NCI-H1436 treated with DMSO at 0.1 percent for 48 hours (cell line): ENCODE results near the gene GALT.
A peak's percentile ranks its signal among the peaks of the same experiment; 100 is the strongest.

Experiments used
- DNase-seq: peaks from one replicate; lab custom pipeline; 2025; lab: John Stamatoyannopoulos, UW

GALT gene

GRCh38 chr9:34651876-34652601, 5.6 kb downstream of the GALT start, which contains the start of gene IL11RA:
Gene IL11RA, plus strand, starts transcription at chr9:34652185. Its CDS starts 3,033 bp downstream, at chr9:34655218.
- no peak for DNase-seq

- no peak for DNase-seq
These were observed 6.1 kb downstream of the GALT start for GRCh38 chr9:34652602-34653000.

DNA sequence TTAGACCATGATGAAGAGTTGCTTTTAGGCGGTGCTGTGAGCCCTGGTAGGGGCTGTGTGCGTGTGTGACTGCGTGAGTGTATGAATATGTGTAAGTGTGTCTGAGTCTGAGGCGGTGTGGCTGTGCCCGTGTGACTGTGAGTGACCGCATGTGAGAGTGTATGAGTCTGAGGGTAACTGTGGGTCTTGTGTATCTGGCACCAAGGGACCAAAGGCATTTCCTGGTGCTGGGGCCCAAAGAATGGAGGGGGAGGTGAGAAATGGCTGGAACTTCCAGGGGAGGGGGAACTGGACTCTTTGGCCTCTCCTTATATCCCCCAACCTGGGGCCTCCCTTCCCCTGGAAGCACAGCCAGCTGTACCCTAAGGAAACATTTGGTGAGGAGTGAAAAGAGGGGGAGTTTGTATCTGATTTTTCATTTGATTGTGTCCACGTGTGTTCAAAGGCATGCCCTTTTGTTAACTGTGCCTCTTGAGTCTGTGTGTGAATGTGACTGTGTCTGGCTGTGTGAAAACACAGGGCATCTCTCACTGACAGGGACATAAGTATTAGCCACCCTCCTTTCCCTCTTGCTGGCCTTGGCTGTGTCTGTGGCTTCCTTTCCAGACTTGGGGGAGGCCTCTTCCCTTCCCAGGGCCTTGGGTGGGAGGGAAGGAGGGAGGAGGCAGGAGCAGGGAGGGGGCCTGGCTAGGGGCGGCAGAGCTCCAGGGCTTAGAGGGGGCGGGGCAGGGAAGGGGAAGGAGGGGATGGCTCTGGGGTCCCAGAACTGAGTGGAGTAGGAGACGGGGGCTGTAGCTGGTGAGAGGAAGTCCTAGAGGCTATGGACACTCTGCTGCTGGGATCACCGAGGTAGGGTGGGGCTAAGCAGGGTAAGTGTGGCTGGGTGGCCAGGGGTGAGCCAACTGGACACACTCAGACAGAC, 6.9 kb downstream of the GALT start:
- no peak for DNase-seq

DNA sequence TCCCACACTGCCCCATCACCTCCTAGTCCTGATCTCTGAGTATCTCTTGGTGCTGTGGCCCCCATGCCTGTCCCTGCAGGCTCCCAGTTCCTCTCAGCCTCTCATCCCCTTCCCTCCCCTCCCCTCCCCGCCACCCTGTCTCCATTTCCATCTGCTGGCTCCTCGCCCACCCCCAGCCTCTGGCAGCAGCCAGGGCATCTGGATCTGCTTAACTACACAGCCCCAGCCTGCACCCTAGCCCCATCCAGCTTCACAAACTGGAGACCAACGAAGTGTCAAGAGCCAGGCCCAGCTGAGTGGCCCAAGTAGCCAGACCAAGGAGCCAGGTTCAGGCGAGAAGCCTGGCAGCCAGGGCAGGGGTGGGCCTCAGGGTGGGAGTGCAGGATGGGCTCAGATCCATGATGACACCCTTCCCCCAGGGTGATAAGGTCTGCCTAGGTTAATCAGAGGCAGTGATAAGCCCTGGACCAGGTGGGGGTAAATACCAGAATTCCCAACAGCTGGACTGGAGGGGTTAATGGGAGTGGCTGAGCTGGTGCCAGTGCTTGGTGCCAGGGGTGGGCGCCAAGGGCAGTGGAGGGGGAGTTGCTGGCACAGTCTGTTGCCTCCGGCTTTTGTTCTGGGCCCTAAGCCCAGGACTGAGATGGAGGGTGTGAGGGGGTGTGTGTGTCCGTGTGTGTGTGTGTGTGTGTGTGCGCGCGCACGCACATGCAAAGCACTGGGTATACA, 8.0 kb downstream of the GALT start:
- DNase-seq, result no peak

DNA sequence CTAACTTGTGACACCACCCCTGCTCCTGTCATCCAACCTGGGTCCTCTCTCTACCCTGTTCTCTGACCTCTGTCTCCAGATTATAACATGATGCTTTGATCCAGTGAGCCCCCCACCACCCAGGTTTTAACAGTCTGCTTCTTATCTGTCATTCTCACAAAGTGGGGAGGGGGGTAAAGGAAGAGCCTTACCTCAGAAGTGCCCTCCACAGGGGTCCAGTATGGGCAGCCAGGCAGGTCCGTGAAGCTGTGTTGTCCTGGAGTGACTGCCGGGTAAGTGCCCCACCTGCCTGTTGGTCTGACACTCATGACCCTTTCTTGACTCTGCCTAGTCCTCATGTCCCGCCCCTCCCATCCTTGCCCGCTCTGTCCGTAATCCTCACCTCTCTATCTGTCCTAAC, 8.9 kb downstream of the GALT start:
- DNase-seq, result no peak

DNA sequence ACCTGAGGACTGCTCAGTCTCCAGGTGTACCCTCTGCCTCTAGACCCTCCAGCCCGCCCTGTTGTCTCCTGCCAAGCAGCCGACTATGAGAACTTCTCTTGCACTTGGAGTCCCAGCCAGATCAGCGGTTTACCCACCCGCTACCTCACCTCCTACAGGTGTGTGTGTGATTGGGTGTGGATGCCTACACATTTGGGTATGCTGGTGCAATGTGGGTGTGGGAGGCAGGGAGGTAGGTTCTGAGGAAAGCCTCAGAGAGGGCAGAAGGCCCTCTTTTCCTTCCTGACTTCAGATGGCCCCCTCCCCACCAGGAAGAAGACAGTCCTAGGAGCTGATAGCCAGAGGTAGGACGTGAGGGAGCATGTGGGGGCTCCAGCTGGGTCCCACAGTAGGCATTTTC, 10.5 kb downstream of the GALT start:
- no peak for DNase-seq

- no peak for DNase-seq
These were observed 12.0 kb downstream of the GALT start for GRCh38 chr9:34658461-34658860.

- no peak for DNase-seq
These were observed 13.2 kb downstream of the GALT start for GRCh38 chr9:34659592-34660253.

GRCh38 chr9:34662526-34663302, 16.2 kb downstream of the GALT start, which contains the start of gene CCL27:
Gene CCL27, minus strand, starts transcription at chr9:34662657. Its CDS starts 24 bp downstream, at chr9:34662633.
- no peak for DNase-seq

DNA sequence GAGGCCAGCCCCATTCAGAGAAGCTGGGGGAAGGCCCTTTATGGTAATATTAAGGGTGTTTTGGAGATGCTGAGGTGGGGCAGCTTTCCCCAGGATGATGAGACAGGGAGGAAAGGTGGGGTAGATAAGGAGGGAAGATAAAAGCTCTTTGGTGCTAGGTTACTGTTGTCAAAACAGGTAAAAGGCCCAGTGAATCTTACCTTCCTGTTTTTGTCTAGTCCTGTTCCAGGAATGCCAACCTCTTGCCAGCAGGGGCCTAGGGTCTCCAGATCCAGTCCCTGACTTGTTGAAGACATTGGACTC, 16.8 kb downstream of the GALT start:
- DNase-seq, result no peak

GRCh38 chr9:34664281-34665066, 18.0 kb downstream of the GALT start:
- DNase-seq, result no peak

GRCh38 chr9:34665067-34665380, 18.5 kb downstream of the GALT start:
- DNase-seq, result no peak

DNA sequence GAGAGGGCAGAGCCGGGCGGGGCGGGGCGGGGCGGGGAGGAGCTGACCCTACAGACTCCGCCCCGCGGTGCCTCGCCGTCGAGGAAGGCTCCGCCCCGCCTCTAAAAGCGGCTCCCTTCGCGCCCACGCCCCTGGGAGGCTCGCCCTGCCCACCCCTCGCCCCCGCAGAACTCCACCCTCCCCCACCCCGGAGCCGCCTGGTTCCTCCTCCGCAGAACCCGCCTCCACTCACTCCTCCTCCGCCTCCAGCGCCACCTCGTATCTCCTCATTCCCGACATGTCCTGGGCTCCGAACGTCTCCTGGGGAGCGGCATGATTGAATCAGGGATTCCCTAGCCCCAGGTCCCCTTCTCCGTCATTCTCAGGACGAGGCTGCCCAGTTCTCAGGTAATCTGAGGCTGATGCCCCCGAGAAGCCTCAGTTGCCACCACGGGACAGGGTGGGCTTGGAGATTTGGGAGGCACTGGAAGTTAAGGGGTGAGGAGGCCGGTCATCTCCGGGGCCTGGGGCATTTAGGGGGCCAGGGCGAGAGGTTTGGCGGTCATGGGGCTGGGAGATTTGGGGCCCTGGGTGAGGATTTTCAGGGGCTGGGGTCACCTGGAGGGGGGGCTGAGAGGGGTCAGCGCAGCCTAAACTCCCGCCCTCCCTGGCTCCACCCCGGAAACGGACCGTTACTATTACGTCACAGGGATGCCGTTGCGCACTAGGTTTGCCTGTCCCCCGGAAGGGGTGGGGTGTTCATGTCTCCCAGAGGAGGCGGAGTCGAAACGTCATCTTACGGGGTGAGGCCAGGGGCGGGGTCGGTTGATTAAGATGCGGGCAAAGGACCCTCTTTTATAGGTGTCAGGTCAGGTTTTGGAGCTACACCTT, 19.1 kb downstream of the GALT start:
- DNase-seq, result peak; percentile 68

DNA sequence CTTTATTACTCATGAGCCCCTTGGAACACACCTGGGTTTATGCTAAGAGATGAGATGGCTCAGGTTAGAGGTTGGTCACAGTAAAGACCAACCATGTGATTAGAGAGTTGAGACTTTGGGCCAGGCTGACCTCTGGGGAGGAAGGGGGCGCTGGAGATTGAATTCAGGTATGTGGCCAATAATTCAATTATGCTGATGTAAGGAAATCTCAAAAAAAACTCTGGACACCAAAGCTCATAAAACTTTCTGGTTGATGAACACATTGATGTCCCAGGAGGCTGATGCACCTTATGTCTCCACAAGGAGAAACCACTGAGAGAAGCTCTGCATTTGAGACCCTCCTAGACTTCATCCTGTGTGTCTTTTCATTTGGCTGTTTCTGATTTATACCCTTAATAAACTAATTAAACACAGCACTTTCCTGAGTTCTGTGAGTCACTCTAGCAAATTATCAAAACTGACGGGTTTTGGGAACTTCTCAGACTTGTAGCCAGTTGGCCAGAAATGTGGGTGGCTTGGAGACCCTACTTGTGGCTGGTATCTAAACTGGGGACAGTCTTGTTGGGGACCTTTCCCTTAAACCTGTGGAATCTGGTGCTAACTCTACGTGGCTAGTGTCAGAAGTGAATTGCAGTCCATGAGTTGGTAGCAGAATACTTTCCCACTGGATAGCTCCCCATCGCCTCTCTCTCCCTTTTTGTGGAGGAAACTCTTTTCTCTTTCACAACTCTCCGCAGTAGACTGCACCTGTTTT, 23.5 kb downstream of the GALT start:
- DNase-seq, result no peak

DNA sequence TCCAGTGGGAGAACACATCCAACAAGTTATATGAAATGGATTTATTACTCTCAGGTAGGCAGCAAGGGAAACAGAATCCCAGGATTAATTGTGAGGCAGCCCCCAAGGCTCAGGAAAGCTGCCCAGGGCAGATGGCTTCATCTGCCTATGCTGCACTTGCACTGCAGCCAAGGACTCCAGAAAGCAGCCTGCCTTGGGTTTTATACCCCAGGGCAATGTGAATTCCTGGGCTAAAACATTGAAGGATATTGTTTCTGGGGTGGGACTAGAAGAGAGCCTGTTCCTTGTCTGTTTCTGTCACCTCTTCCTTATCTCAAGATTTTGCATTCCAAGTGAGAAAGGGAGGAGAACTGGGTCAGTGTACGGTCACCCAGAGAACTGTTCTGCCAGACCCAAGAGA, 24.8 kb downstream of the GALT start:
- DNase-seq, result no peak

DNA sequence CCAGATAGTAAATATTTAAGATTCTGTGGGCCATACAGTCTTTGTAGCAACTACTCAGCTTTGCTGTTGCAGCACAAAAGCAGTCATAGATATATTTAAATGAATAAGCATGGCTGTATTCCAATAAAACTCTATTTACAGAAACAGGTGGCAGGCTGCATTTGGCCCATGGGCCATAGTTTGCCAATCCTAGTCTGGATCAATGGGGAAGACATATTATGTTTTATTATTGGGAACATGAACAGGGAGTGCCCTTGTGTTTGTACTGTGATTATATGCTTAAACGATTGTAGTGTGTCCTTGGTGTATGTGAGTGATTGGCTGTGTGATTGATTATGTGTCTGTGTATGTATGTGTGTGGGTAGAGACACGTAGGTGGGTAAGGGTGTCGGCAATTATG, 28.0 kb downstream of the GALT start:
- no peak for DNase-seq

- DNase-seq, result no peak
These were observed 28.7 kb downstream of the GALT start for GRCh38 chr9:34675048-34675714.

DNA sequence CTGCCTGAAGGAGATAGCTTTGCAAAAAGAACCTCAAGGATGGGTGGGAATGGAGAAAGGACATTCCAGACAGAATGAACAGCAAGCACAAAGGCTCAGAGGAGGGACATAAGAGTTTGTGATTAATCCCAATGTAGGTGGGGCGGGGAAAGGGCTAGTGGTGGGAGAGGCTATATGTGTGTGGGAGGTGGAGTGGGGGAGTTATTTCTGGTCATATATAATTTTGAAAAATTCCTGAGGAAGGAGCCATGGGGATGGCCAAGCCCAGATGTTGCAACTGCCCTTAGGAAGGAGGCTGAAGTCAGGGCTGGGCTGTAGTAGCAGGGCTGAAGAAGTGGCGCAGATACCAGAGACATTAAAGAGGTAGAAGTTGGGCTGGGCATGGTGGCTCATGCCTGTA, 29.4 kb downstream of the GALT start:
- no peak for DNase-seq
